ENCODE measurements around the gene GJB4.
"Not testable (repeated sequence)": the region's sequence is repeated elsewhere in the genome, so short reads cannot be mapped to it uniquely, and the experiment has no call there.

The GJB4 gene

DNA sequence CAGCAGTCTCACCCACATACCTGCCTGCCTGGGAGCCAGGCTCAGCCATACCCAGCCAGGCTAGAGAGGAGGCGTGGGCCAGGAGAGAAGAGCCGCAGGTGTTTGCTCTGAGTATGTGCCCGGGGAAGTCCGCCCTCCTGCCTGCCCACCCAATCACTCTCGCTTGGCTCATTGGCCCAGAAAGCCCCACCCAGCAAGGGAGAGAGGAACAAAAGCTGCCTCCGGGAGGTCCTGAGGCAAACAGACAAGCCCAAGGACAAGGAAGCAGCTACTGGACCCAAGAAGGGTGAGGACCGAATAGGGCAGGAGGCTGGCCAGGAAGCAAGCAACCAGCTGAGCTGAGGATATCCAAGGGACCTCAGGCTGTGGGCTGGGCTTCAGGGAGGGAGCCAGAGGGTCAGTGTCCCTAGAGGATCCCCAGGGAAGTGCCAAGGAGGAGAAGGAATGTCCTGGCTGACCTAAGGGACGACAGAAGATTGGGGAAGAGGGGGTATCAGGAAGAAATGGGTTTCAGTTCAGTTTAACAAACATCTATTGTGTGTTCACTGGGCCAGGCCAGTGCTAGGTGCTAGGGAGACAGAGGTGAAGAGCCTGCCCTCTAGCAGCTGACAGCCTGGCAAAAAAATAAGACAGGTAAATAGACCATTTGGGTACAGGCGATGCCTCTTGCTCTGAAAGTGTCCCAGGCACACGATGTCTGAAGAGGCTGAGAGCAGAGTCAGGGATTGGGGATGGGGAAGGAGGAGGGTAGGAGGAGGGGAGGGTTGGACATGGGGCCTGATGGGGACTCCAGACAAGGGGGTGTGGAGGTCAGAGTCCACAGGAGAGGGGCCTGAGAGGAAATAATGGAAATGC lies at the start of gene GJB4:
Gene GJB4, plus strand, starts transcription at position 238 of the 855 bp plus-strand sequence. CDS start 1,515 bp downstream, outside the sequence.
- no peak for DNase-seq (ENCODE audit: low spot score)

DNA sequence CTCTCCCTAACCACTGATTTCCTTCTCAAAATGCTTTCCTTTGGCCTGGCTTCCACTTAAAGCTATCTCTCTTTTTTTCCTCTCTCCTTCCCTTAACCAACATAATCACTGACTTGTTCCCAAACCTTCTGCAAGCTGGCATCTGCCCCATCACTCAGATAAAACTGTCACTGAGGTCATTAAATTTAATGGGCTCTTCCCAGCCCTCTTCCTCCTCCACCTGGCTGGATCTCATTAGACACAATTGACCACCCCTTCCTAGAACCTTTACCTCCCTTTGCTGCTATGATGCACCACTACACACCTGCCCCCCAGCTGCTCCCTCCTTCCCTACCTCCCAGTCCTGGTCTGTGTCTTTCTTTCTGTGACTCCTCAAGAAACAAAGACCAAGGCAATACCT lies 48.7 kb upstream of the GJB4 start:
- DNase-seq (ENCODE audit: low spot score), result no peak

DNA sequence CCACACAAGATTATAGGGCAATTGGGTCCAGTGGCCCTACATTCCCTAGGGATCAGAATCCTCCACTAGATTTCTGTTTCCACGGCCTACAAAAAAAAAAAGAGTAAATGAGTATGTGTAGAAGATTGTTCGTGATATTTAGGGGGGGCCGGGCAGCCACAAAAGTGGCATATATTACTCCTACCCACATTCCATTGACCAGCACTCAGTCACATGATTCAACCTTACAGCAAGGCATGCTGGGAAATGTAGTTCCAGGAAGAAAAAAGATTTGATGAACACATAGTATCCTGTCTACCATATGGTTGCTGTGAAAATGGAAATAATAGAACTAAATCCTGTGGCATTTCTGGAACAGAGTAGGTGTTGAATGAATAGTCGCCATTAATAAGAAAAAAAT lies 48.1 kb upstream of the GJB4 start:
- DNase-seq (ENCODE audit: low spot score), result no peak

DNA sequence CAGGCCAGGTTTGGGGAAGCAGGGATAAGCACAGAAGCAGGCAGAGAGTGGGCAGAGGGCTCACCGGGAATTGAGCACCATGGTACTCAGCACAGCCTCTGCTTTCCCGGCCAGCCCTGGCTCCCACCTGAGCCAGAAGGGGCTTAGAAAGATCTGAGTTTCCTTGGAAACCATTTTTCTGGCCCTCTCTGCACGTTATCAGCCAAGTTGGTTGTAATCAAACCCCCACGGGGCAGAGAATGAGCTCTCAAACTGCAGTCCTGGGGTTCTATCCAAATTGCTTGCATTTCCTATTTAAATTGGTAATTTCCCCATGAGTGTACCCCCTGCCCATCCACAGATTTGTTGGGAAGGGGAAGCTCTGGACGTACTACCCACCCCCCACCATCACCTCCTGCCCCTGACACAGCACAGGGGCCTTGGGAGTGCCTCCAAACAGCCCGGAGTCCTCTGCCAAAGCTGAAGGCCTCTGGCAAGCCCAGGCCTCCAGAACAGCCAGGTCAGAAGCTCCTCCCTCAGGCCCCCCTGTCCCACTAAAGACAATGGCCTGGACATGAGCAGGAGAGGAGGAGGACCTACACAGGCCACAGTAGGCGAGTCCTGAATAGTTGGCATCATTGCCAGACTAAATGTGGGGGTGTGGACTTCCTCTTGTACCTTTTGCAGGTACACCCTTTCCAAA lies 47.4 kb upstream of the GJB4 start:
- DNase-seq (ENCODE audit: low spot score), result no peak

DNA sequence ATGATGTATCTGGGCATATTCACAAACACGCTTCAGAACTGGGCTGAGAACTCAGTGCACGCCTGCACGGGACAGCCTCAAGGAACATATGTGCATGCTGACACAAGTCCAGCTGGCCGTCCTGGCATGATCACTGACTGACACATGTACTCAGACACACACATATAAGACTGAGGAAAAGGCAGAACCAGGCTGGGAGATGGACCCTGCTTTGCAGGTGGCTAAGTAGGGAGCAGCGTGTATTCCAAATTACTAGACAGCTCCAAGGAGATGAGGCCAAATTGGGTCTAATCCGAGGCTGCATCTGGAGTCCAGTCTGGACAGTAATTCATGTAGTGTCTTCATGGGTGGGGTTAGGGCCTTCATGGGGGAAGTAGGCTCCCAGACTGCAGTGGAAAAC lies 46.1 kb upstream of the GJB4 start:
- no peak for DNase-seq (ENCODE audit: low spot score)

DNA sequence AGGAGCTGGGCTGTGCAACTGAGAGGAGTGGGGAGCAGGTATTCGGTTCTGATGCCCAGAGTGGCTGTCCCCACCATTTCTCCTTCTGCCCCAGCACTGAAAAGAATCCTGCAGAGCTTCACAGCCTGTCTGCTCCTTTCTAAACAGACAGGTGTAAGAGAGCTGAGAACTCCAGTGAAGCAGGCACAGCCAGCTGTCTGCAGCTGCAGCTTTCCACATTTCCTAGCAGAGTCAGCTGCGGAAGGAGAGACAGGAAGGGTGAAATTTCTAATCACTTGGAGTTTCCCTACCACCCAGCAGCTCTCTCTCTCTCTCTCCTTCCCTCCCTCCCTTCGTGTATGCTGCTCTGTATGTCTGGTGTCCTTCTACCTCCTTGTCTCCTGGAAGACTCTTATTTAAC lies 45.2 kb upstream of the GJB4 start:
- no peak for DNase-seq (ENCODE audit: low spot score)

DNA sequence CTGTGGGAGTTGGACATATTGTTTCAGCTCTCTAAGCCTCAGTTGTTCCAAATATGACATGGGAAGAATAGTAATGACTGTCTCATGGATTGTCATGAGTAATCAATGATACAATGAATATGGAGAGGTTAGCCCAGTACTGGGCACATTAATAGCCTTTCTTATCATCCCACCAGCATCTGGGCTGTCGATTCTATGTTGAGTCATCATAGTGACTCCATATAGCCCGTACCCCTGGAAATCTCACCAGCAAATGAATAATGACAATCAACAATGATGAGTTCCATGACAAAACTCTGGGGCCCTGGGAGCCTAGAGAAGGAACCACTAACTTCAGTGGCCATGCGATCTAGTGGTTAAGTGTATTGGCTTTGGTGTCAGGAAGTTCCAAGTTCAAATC lies 44.4 kb upstream of the GJB4 start:
- no peak for DNase-seq (ENCODE audit: low spot score)

DNA sequence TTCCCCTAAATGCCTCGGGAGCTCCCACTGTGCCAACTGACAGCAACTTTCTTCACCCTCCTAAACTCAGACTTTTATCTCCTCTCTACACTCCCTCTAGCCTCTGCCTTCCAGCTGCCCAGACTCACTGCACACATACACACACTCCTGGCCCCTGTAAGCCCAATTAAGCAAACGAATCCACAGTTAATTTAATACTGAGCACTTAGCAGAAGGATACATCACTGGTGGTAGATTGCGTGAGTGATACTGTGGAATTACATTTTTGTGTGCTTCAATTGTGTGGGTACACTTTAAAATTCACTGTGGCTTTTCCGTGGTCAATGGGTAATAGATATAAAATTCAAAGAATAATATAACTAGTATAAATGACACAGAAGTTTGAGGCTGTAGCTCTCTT lies 38.3 kb upstream of the GJB4 start:
- no peak for DNase-seq (ENCODE audit: low spot score)

DNA sequence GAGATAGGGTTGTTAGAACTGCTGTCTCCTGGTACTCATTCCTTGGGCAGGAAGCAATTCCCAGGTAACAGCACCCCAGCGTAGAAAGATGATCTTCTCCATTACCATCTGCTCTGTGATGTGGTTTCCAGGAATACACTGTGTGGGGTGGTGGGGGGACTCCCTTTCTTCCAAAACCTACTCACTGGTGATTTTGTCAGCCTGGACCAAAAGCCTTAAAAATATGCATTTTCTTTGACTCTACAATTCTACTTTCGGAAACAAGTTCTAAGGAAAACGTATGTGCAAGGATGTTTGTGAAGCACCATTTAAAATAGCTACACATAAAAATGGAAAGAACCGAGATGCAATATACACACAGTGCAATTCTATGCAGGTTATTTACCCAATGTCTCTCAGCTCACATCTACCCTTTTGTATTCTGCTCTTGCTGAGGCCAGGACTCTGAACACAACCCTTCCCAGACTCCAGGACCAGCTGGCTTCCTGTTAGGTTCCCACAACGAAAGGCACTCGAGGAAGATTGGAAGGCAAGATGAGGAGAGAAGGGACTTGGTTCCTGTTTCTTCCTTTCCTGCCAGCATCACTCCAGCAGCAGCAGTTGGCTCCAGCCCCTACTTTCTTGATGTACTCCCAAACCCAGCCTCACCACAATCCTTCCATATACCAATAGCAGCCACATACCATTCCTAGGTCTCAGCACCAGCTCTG lies 37.7 kb upstream of the GJB4 start:
- no peak for DNase-seq (ENCODE audit: low spot score)

DNA sequence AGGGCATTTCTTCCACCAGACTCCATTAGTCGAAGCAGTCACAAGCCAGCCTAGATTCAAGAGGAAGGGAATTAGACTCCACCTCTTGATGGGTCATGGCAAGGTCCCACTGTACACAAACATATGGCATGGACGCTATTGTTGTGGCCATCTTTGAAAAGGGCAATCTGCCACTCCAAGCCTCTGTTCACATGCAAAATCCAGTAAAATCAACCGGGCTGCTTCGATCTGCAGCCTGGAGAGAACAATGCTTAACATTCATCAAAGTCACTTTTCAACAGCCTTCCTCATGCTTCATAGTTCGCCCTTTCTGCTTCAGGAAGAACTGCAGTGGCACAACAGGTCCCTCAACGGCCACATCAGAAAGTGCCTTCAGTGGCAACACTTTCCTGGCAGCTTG lies 32.7 kb upstream of the GJB4 start:
- DNase-seq (ENCODE audit: low spot score), result no peak

DNA sequence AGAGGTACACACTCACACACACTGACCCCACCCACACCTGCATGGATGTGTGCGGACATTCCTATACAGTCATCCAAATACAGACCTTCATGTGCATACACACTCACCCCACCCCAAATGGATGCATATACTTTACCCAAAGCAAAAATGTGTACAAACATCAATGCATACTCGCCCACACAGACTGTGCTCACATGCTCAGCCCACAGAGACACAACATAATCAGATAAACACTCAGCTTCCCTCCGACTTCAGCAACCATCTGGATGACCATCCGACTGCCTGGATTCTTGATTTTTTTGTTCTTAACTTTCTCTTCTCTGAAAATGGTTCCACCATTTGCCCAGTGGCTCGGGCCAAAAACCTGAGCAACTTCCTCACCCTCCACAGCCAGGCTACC lies 29.1 kb upstream of the GJB4 start:
- DNase-seq (ENCODE audit: low spot score), result no peak

DNA sequence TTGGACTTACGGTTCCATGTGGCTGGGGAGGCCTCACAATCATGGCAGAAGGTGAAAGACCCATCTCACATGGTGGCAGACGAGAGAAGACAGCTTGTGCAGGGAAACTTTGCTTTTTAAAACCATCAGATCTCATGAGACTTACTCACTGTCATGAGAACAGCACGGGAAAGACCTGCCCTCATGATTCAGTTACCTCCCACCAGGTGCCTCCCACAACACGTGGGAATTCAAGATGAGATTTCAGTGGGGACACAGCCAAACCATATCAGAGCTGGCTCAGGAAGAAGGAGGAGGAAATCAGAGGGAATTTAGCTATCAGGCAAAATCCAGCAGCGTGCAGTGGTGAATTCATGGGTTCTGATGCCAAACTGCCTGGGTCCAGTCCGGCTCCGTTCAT lies 26.7 kb upstream of the GJB4 start:
- not testable (repeated sequence) for DNase-seq (ENCODE audit: low spot score)

DNA sequence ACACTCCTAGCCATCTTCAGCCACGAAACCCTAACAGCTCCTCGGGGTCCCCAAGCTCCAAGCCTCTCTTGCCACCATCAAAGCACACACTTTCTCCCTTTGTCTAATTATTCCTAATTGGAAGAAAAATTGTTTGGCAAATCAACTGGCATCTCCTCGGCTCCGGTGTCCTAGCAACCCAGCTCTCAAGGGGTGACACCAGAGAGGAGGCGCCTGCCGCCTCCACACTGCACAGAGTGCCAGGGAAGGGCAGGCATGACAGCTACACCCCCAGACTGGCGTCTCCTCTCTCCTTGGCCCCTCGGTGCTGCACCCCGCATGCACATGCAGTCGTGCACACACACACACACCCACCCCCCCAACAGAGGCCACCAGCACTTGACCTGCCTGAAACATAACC lies 22.8 kb upstream of the GJB4 start:
- no peak for DNase-seq (ENCODE audit: low spot score)

DNA sequence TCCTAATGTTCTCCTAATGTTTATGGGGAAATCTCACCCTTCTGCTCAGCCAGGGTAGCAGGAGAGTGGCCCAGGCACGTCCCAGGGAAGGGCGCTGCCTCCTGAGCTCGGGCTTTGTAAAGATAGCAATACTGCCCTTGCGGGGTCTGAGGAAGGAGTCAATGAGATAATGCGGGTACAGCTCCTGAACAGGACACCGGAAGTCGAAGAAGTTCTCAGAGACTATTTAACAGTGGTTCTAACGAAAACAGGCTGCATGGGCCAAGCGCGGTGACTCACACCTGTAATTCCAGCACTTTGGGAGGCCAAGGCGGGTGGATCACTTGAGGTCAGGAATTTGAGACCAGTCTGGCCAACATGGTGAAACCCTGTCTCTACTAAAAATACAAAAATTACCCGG lies 22.3 kb upstream of the GJB4 start:
- DNase-seq (ENCODE audit: low spot score), result not testable (repeated sequence)

DNA sequence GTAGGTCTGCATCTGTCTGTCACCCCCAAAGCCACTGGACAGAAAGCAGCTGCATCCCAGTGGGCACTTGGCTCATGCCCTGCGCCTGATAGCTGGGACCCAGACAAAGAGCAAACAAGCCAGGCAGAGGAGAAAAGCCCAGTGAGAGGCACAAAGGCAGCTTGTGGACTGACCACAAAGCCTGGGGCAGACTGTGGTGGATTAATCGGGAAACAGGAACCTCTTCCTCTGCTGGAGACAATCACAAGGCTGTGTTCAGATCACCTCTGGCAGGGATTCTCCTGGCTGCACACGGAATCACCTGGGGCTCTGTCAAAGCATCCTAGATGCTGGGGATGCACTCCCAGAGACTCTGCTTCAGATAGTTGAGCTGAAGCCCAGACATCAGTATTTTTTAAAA lies 19.9 kb upstream of the GJB4 start:
- DNase-seq (ENCODE audit: low spot score), result no peak

DNA sequence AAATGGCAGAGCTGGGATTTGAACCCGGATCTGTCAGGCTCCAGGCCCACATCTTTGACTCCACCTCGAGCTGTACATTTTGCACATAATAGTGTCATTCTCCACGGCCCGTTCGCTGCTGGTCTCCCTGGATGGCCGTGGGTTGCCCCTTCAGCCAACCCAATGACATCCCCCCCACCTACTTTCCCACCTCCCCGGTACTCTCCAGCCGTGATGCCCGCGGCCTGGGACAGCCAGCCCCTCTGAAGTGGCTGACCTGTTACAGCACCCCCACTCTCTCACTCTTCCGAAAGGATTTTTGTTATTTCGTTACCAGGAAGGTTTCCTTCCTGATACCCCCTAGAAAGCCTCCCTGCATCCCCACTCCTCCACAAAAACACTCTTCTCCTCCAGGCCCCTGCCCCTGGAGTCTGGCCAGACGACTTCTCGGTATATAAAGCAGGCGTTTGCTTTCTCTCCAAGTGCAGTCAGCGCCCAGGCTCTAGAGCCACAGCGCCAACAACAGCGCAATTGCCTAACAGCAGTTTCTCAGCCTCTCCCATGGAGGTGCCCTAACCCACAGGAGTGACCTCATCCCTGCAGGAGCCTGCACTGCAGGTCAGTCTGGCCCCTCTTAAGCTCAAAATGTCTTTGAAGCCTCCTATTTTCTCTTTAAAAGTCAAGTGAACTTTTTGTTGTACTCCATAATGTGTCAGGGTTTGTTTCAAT lies 19.2 kb upstream of the GJB4 start:
- DNase-seq (ENCODE audit: low spot score), result no peak

DNA sequence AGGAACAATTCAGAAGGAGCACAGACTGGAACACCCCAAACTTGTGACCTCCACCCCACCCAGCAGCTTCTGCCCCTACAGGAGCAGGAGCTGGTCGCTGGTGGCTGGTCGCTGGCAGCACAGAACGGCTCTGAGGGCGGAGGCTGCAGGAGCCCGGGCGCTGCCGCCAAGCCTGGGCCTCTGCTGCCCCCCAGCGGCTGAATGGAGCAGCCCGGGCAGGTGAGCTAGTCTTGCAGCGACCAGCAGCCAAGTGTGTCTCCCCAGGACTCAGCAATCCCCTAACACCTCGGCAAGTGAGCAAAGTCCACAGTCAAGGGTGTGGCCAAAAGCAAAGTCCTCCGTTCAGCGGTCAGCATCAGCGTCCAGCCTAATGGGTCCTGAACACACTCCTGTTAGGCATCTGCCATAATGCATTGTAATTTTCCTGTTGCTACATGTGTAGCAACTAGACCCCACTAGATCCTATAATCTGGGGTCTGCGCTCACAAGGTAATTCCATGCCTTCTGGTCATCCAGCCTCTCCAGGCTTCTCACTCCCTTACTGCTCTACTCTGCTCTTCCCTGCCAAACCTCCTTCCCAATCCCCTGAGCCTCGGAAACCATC lies 16.8 kb upstream of the GJB4 start:
- DNase-seq (ENCODE audit: low spot score), result peak; percentile 87

DNA sequence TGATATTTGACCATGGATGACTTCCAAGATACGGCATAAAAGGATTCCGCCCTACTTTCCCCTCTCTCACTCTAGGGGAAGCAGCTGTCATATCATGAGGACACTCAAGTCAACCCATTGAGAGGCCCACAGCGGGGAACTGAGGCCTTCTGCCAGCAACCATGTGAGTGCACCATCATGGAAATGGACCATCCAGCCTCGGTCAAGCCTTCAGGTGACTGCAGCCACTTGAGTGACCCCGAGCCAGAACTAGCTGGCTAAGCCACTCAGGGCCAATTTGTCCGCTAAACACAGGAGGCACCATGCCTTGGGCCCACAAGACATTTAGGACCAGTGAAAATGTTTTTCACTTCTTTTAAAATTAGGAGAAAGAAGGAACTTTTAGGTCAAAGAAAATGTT lies 15.8 kb upstream of the GJB4 start:
- no peak for DNase-seq (ENCODE audit: low spot score)

DNA sequence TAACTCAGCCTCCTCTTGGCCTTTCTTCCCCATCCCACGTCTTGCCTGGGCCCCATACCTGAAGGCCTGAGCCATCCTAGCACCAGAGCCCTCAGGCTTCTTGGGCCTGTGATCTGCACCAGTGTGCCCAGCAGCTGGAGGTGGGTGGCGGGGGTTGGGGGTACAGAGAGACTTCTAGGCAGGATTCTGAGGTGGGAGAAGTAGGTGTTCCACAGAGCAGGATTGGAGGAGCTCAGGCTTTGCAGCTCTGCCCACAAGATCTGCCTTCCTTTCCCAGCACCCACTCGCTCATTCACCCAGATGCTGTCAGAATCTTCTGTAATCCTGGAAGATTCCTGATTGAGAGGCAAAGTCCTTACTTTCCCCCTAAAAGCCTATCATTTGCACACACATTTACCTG lies 14.7 kb upstream of the GJB4 start:
- no peak for DNase-seq (ENCODE audit: low spot score)

DNA sequence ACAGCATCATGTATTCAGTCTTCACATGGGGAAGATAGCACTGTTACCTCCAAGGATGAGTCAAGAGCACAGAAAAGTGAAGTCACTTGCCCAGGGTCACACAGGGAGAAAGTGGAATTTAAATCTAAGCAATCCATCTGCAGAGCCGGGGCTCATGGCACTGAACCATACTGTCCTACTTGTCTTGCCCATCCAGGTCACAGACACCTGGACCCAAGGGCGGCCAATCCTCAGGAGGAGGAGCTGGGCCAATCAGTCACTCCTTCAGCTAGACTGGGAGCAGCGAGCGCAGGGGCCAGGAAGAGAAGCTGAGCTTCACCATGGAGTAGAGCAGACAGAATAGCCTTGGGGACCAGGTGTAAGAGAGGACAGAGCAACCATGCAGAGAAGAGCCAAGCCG lies 13.9 kb upstream of the GJB4 start:
- DNase-seq (ENCODE audit: low spot score), result no peak

DNA sequence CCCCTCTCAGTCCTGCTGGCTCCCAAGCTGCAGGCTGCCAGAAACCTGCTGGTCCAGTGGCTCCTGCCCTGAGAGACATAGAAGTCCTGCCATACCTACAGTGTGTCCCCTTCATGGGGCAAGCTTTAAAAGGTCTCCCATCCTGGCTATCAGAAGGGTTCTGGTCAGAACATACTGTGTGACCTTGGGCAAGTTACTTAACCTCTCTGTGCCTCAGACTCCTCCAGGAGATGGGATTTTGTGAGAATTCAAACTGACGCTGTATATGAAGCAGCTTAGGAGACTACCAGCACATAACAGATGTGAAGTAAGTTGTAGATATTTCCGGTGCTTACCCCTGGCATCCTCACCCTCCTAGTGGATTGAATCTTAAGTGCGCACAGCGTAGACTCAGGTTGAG lies 13.4 kb upstream of the GJB4 start:
- DNase-seq (ENCODE audit: low spot score), result no peak
